IMR-90 (cell line): ENCODE results near the gene AATF.

Experiments used
- ELK1 ChIP-seq: fragments of 150-350 bp; IDR thresholded peaks from 2 replicates; pipeline ENCODE4 v1.6.1; 2016; ENCODE audit warnings: low read depth, mild to moderate bottlenecking, low read length, moderate library complexity, borderline replicate concordance
- FOS ChIP-seq: fragments of 150-350 bp; IDR thresholded peaks from 2 replicates; pipeline ENCODE4 v1.6.1; 2016; ENCODE audit warnings: low read depth, low read length
- NFE2L2 ChIP-seq: fragments of 150-350 bp; IDR thresholded peaks from 2 replicates; pipeline ENCODE4 v1.6.1; 2016; ENCODE audit warnings: low read depth, mild to moderate bottlenecking, low read length
- POLR2A ChIP-seq: IDR thresholded peaks from 2 replicates; pipeline ENCODE4 v1.6.1; 2012; ENCODE audit warnings: mild to moderate bottlenecking, low read depth, low read length
- RAD21 ChIP-seq: IDR thresholded peaks from 2 replicates; pipeline ENCODE4 v1.6.1; 2012; ENCODE audit warnings: low read length, improper control_type of control experiment
- RFX5 ChIP-seq: IDR thresholded peaks from 2 replicates; pipeline ENCODE4 v1.8.0; 2012; ENCODE audit warnings: low read depth, mild to moderate bottlenecking, low read length, moderate library complexity
- TF ChIP-seq, protein P1 (sequence below): conservative IDR thresholded peaks from 2 replicates; pipeline ENCODE4 v1.5.1; 2012; ENCODE audit warnings: mild to moderate bottlenecking, low read depth, low read length, improper control_type of control experiment
- TF ChIP-seq, protein P2 (sequence below): fragments of 150-350 bp; IDR thresholded peaks from 2 replicates; pipeline ENCODE4 v1.6.1; 2017; ENCODE audit warnings: mild to moderate bottlenecking, antibody characterized with exemption, low read length, low read depth

- TF ChIP-seq, protein P1, sequence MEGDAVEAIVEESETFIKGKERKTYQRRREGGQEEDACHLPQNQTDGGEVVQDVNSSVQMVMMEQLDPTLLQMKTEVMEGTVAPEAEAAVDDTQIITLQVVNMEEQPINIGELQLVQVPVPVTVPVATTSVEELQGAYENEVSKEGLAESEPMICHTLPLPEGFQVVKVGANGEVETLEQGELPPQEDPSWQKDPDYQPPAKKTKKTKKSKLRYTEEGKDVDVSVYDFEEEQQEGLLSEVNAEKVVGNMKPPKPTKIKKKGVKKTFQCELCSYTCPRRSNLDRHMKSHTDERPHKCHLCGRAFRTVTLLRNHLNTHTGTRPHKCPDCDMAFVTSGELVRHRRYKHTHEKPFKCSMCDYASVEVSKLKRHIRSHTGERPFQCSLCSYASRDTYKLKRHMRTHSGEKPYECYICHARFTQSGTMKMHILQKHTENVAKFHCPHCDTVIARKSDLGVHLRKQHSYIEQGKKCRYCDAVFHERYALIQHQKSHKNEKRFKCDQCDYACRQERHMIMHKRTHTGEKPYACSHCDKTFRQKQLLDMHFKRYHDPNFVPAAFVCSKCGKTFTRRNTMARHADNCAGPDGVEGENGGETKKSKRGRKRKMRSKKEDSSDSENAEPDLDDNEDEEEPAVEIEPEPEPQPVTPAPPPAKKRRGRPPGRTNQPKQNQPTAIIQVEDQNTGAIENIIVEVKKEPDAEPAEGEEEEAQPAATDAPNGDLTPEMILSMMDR: no peak
- TF ChIP-seq POLR2A (no peak), FOS (no peak), RAD21 (no peak), ELK1 (no peak), NFE2L2 (no peak), RFX5 (no peak)
- TF ChIP-seq, protein P2, sequence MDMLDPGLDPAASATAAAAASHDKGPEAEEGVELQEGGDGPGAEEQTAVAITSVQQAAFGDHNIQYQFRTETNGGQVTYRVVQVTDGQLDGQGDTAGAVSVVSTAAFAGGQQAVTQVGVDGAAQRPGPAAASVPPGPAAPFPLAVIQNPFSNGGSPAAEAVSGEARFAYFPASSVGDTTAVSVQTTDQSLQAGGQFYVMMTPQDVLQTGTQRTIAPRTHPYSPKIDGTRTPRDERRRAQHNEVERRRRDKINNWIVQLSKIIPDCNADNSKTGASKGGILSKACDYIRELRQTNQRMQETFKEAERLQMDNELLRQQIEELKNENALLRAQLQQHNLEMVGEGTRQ: no peak
Measured at GRCh38 chr17:37025238-37025637, 76.5 kb downstream of the AATF start.
